CD4-positive, alpha-beta T cell (primary cell): ENCODE data around the gene DTD2. TPM values are rescaled to one million over a fixed set of nuclear protein-coding genes. Genes with fewer than 3 reads are reported as not detected.

ENCODE experiments used
- ATAC-seq: fragments of 200-7000 bp; cut with Tn5 transposase; one replicate; pipeline ENCODE4 v1.10.0; 2022; ENCODE audit warnings: mild to moderate bottlenecking; ENCODE audit not compliant: poor library complexity
- CTCF ChIA-PET: fragments of 350-600 bp; sonication (Branson Sonifier 250); formaldehyde crosslinking; loops from one replicate; lab custom pipeline; 2021; ENCODE audit warnings: antibody characterized with exemption, inconsistent platforms; lab: Charles Lee
- POLR2A ChIA-PET: fragments of 350-600 bp; sonication (Branson Sonifier 250); formaldehyde crosslinking; loops from one replicate; lab custom pipeline; 2021; ENCODE audit warnings: antibody characterized with exemption, inconsistent platforms; lab: Charles Lee
- DNase-seq, 14 experiments: peaks; one replicate each; pipeline ENCODE4 v3.0.0-alpha.2; 2013 to 2020; ENCODE audit warnings: mixed read lengths in 2 of 14
- H3K27ac ChIP-seq, 2 donors: one replicate each; pipeline versions ENCODE4 v1.5.1 to v1.7.0; 2013; ENCODE audit warnings: low read length in 2 of 2, low read depth in 1 of 2, mild to moderate bottlenecking in 1 of 2
- H3K27me3 ChIP-seq, 2 experiments: 1 replicate in 1 of 2; 2 replicates in 1 of 2; pipeline versions ENCODE4 v1.6.1 to v1.7.0; 2013; ENCODE audit warnings: low read length in 2 of 2, control low read depth in 1 of 2, mild to moderate bottlenecking in 1 of 2, moderate library complexity in 1 of 2; ENCODE audit not compliant: insufficient read depth in 2 of 2, control insufficient read depth in 1 of 2
- H3K36me3 ChIP-seq: one replicate; pipeline ENCODE4 v1.6.1; 2013; ENCODE audit warnings: low read length, control low read depth; ENCODE audit not compliant: insufficient read depth
- H3K4me1 ChIP-seq: one replicate; pipeline ENCODE4 v1.6.1; 2013; ENCODE audit warnings: low read length, control low read depth; ENCODE audit not compliant: insufficient read depth
- H3K4me3 ChIP-seq: one replicate; pipeline ENCODE4 v1.5.1; 2013; ENCODE audit warnings: mild to moderate bottlenecking, low read length, moderate library complexity
- H3K9me3 ChIP-seq, 2 experiments: 1 replicate in 1 of 2; 2 replicates in 1 of 2; pipeline versions ENCODE4 v1.6.1 to v1.7.0; 2013; ENCODE audit warnings: low read length in 2 of 2, mild to moderate bottlenecking in 2 of 2, control low read depth in 1 of 2, moderate library complexity in 1 of 2; ENCODE audit not compliant: control insufficient read depth in 1 of 2, insufficient read depth in 1 of 2
- H3K27ac Mint-ChIP-seq: one replicate; pipeline ENCODE4 v1.8.0; 2020; ENCODE audit warnings: mixed read lengths
- H3K27me3 Mint-ChIP-seq: one replicate; pipeline ENCODE4 v1.8.0; 2021; ENCODE audit warnings: mixed read lengths
- H3K36me3 Mint-ChIP-seq: one replicate; pipeline ENCODE4 v1.8.0; 2021; ENCODE audit warnings: low read depth, mixed read lengths
- H3K4me1 Mint-ChIP-seq: one replicate; pipeline ENCODE4 v1.8.0; 2021; ENCODE audit warnings: low read depth, mixed read lengths
- H3K4me3 Mint-ChIP-seq: one replicate; pipeline ENCODE4 v1.8.0; 2020; ENCODE audit warnings: mild to moderate bottlenecking, mixed read lengths
- H3K9me3 Mint-ChIP-seq: one replicate; pipeline ENCODE4 v1.8.0; 2020; ENCODE audit warnings: mixed read lengths
- CTCF ChIP-seq: fragments of 200-600 bp; IDR thresholded peaks from one replicate; pipeline ENCODE4 v1.8.0; 2022; ENCODE audit warnings: antibody characterized with exemption, mild to moderate bottlenecking
- intact Hi-C, 2 experiments: fragments of 100-400 bp; cut with DNase I in 1 of 2; cut with micrococcal nuclease in 1 of 2; formaldehyde crosslinking; loops; one replicate each; pipeline versions ENCODE4 v1.15.1 to v1.9.0; 2023 to 2025; cut with DNase I, micrococcal nuclease
- total RNA-seq, 174 experiments: library from RNA in 2 of 174; stranded (reverse) in 2 of 174; gene quantifications; one replicate each; pipeline ENCODE4 v1.2.3 and lab custom pipeline; 2021 to 2026

DTD2 gene
- total RNA-seq, 2 experiments from 2014 or later = 4.6 to 5.7 TPM

- Mint-ChIP-seq H3K4me3 (no peak overlapping the region), H3K4me1 (peaks cover 7% of the 10 kb centered on the region), H3K27ac (no peak overlapping the region), H3K27me3 (no peaks in the 10 kb centered on the region), H3K9me3 (no peaks in the 10 kb centered on the region), H3K36me3 (peaks cover 11% of the 10 kb centered on the region)
- no peaks in the 10 kb centered on the region for H3K9me3 ChIP-seq
- H3K27me3 ChIP-seq = no peaks in the 10 kb centered on the region
- no peak for ATAC-seq
- ChIA-PET CTCF (interaction anchor here (2.2 kb wide), 1 partner anchor 9 kb away, joined by 6 read pairs; the partner anchor contains the start of gene HEATR5A), POLR2A (interaction anchor here (2.5 kb wide), 1 partner anchor 9 kb away, joined by 10 read pairs; the partner anchor contains the start of gene HEATR5A)
- no peak overlapping the region for H3K27ac ChIP-seq
- TF ChIP-seq CTCF = no peak
- H3K4me1 ChIP-seq = no peaks in the 10 kb centered on the region
- intact Hi-C loops = no loop called here
- H3K4me3 ChIP-seq = no peak overlapping the region
- H3K36me3 ChIP-seq = no peaks in the 10 kb centered on the region
- DNase-seq = no peak
Measured at GRCh38 chr14:31411218-31411727, 46.0 kb downstream of the DTD2 start.

GRCh38 chr14:31410048-31410650, 47.2 kb downstream of the DTD2 start:
- Mint-ChIP-seq H3K27me3 (no peaks in the 10 kb centered on the region), H3K4me3 (no peak overlapping the region), H3K27ac (no peak overlapping the region), H3K9me3 (no peaks in the 10 kb centered on the region), H3K36me3 (peaks cover 11% of the 10 kb centered on the region), H3K4me1 (peaks cover 7% of the 10 kb centered on the region)
- Histone ChIP-seq H3K4me1 (no peaks in the 10 kb centered on the region), H3K36me3 (no peaks in the 10 kb centered on the region), H3K27me3 (no peaks in the 10 kb centered on the region), H3K27ac (no peak overlapping the region), H3K4me3 (no peak overlapping the region), H3K9me3 (no peaks in the 10 kb centered on the region)
- TF ChIP-seq CTCF = no peak
- ChIA-PET POLR2A (interaction anchor here (2.5 kb wide), 1 partner anchor 10 kb away, joined by 10 read pairs; the partner anchor contains the start of gene HEATR5A), CTCF (interaction anchor here (2.2 kb wide), 1 partner anchor 11 kb away, joined by 6 read pairs; the partner anchor contains the start of gene HEATR5A)
- DNase-seq (peak in 1 of 14 experiments; percentile 5), ATAC-seq (no peak)
- intact Hi-C loops = no loop called here

GRCh38 chr14:31408421-31408820, 48.9 kb downstream of the DTD2 start:
- no peak overlapping the region for H3K27ac ChIP-seq
- intact Hi-C loops = no loop called here
- Mint-ChIP-seq H3K36me3 (peaks cover 11% of the 10 kb centered on the region), H3K27ac (no peak overlapping the region), H3K4me1 (no peaks in the 10 kb centered on the region), H3K9me3 (no peaks in the 10 kb centered on the region), H3K4me3 (no peak overlapping the region), H3K27me3 (no peaks in the 10 kb centered on the region)
- no peak for TF ChIP-seq CTCF
- no peaks in the 10 kb centered on the region for H3K27me3 ChIP-seq
- CTCF ChIA-PET = no interaction called here
- H3K9me3 ChIP-seq = no peaks in the 10 kb centered on the region
- no peak for DNase-seq
- POLR2A ChIA-PET = no interaction called here
- no peaks in the 10 kb centered on the region for H3K4me1 ChIP-seq
- no peak overlapping the region for H3K4me3 ChIP-seq
- H3K36me3 ChIP-seq = no peaks in the 10 kb centered on the region
- no peak for ATAC-seq
